ENCODE measurements around the gene HOXA10. TPM values are rescaled to one million over a fixed set of nuclear protein-coding genes. Genes with fewer than 3 reads are reported as not detected.

The HOXA10 gene
- total RNA-seq, 1 experiment from 2014 or later = not detected

DNA sequence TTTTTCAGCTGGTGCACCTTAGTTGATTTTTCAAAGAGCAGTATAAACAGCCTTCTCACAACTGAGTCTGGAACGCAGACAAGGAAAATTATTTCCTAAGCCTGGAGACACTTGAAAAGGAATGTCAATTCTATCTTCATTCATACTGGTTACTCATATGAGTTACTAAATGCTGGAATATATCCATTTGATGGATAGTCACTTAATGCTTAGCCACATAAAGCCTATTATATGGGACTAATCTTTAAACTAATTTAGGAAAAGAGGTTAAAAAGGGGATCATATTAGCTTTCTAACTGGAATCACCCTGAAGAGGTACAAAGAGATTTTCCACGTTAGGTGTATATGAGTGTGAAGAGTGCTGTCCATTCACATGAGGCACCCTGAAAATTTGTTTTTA lies 41.9 kb downstream of the HOXA10 start:
- WGBS (ENCODE audit: extremely low coverage, insufficient read length, low lambda C conversion rate) = no CpG with 5 or more reads among the region's 2 CpGs
- no peak overlapping the region for H3K23ac ChIP-seq (ENCODE audit: insufficient read length, low read depth, low read length)
- no peak overlapping the region for H2BK120ac ChIP-seq (ENCODE audit: low read depth, low read length, poor library complexity, severe bottlenecking)
- no peak overlapping the region for H3K4me2 ChIP-seq (ENCODE audit: insufficient read depth, insufficient read length, low read length)
- no peak overlapping the region for H2BK15ac ChIP-seq (ENCODE audit: low read depth, low read length)
- Mint-ChIP-seq H3K27me3 (ENCODE audit: low read depth) (peaks cover 97% of the 10 kb centered on the region), H3K4me1 (no peaks in the 10 kb centered on the region), H3K27ac (no peak overlapping the region), H3K4me3 (no peak overlapping the region), H3K9me3 (peaks cover 0 to 7% of the 10 kb centered on the region in 2 experiments; a peak in 2 of 5 replicates), H3K36me3 (ENCODE audit: insufficient read depth in 1 of 3, low read depth in 3 of 3) (no peaks in the 10 kb centered on the region; a peak in 1 of 7 replicates)
- no peak overlapping the region for H4K8ac ChIP-seq (replicated peaks; ENCODE audit: insufficient read length, low read depth, low read length)
- H3K79me1 ChIP-seq (ENCODE audit: insufficient read depth, low read depth, low read length, poor library complexity, severe bottlenecking) = no peaks in the 10 kb centered on the region
- H3K4me1 ChIP-seq (ENCODE audit: insufficient read depth, low read length) = no peaks in the 10 kb centered on the region
- peaks cover 3% of the 10 kb centered on the region for H4K20me1 ChIP-seq (ENCODE audit: control insufficient read depth, insufficient read depth, insufficient read length)
- TF ChIP-seq CTCF (conservative IDR thresholded peaks at IDR 0.05) = no peak
- no peak overlapping the region for H2AFZ ChIP-seq (ENCODE audit: low read length)
- no peak overlapping the region for H4K91ac ChIP-seq (ENCODE audit: insufficient read length, low read depth, low read length)
- H3K18ac ChIP-seq (ENCODE audit: insufficient read length, low read depth, low read length) = no peak overlapping the region
- H3K79me2 ChIP-seq (ENCODE audit: insufficient read depth, low read length) = no peaks in the 10 kb centered on the region
- H2BK12ac ChIP-seq (ENCODE audit: insufficient read length, low read depth, low read length) = no peak overlapping the region
- H3K9me3 ChIP-seq (ENCODE audit: control insufficient read depth, low read depth, low read length) = no peaks in the 10 kb centered on the region
- no peak overlapping the region for H2AK5ac ChIP-seq (ENCODE audit: insufficient read length, low read length)
- no peak overlapping the region for H3K56ac ChIP-seq (ENCODE audit: insufficient read length, low read depth, low read length)
- H3K9ac ChIP-seq (ENCODE audit: extremely low read depth, insufficient read length, low read length) = no peak overlapping the region
- no peak overlapping the region for H3T11ph ChIP-seq (ENCODE audit: low read length)
- H2BK20ac ChIP-seq (ENCODE audit: low read depth, low read length, poor library complexity, severe bottlenecking) = no peak overlapping the region
- no peak overlapping the region for H3K27ac ChIP-seq (ENCODE audit: insufficient read length, low read depth, low read length)
- DNase-seq = no peak
- H3K4ac ChIP-seq (ENCODE audit: low read depth, low read length) = no peak overlapping the region
- no peak overlapping the region for H2BK5ac ChIP-seq (ENCODE audit: insufficient read length, low read length)
- H3K23me2 ChIP-seq (ENCODE audit: insufficient read length, low read depth, low read length, poor library complexity, severe bottlenecking) = no peaks in the 10 kb centered on the region
- H4K5ac ChIP-seq (ENCODE audit: insufficient read length, low read depth, low read length) = no peak overlapping the region
- peaks cover 95% of the 10 kb centered on the region for H3K27me3 ChIP-seq (ENCODE audit: insufficient read depth, low read length)
- no peak overlapping the region for H3K14ac ChIP-seq (ENCODE audit: insufficient read depth, low read length)
